ENCODE measurements around the gene BRD9.

DNA sequence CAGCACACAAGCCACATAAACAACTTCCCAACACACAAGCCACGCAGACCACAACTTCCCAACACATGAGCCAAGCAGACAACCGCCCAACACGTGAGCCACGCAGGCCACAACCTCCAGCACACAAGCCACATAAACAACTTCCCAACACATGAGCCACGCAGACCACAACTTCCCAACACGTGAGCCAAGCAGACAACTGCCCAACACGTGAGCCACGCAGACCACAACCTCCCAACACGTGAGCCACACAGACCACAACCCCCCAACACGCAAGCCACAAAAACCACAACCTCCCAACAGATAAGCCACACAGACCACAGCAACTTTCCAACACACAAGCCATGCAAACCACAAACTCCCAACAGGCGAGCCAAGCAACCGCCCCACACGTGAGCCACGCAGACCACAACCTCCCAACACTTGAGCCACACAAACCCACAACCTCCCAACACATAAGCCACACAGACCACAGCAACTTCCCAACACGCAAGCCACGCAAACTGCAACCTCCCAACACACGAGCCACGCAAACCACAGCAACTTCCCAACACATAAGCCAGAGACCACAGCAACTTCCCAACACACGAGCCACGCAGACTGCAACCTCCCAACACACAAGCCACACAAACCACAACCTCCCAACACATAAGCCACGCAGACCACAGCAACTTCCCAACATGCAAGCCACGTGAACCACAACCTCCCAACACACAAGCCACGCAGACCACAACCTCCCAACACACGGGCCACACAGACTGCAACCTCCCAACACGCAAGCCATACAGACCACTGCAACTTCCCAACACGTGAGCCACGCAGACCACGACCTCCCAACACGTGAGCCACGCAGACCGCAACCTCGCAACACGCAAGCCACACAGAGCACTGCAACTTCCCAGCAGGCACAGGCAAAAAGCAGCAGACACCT, 10.1 kb downstream of the BRD9 start:
- TF ChIP-seq, protein P1, sequence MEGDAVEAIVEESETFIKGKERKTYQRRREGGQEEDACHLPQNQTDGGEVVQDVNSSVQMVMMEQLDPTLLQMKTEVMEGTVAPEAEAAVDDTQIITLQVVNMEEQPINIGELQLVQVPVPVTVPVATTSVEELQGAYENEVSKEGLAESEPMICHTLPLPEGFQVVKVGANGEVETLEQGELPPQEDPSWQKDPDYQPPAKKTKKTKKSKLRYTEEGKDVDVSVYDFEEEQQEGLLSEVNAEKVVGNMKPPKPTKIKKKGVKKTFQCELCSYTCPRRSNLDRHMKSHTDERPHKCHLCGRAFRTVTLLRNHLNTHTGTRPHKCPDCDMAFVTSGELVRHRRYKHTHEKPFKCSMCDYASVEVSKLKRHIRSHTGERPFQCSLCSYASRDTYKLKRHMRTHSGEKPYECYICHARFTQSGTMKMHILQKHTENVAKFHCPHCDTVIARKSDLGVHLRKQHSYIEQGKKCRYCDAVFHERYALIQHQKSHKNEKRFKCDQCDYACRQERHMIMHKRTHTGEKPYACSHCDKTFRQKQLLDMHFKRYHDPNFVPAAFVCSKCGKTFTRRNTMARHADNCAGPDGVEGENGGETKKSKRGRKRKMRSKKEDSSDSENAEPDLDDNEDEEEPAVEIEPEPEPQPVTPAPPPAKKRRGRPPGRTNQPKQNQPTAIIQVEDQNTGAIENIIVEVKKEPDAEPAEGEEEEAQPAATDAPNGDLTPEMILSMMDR (IDR thresholded peaks at IDR 0.05), result no peak
- TF ChIP-seq POLR2A (IDR thresholded peaks at IDR 0.05), result no peak
- no peak for TF ChIP-seq EP300 (IDR thresholded peaks at IDR 0.05)

Measured in ovary (tissue), 3 donors.